SU-DHL-6 (cell line): ENCODE data around the gene SHKBP1.

Source experiments
- H2AFZ ChIP-seq: fragments of 200-600 bp; sonication (generic); 2 replicates; pipeline ENCODE4 v1.6.1; 2014; ENCODE audit warnings: low read depth, mild to moderate bottlenecking, moderate library complexity, mixed read lengths, antibody characterized with exemption, low read length; ENCODE audit not compliant: severe bottlenecking
- H3F3A ChIP-seq: fragments of 200-600 bp; shearing (Covaris generic); 2 replicates; pipeline ENCODE4 v1.6.0; 2016; ENCODE audit warnings: antibody characterized with exemption, mild to moderate bottlenecking; ENCODE audit not compliant: insufficient read depth
- H3K27ac ChIP-seq: fragments of 200-600 bp; sonication (generic); 2 replicates; pipeline ENCODE4 v1.5.1; 2016; ENCODE audit warnings: low read depth, mild to moderate bottlenecking, low read length, moderate library complexity, mixed read lengths
- H3K27me3 ChIP-seq: fragments of 200-600 bp; sonication (generic), shearing (Covaris generic); 2 replicates; pipeline ENCODE4 v1.6.0; 2014; ENCODE audit warnings: mild to moderate bottlenecking, low read length
- H3K36me3 ChIP-seq: fragments of 200-600 bp; sonication (generic); 2 replicates; pipeline ENCODE4 v1.6.1; 2014; ENCODE audit warnings: mild to moderate bottlenecking, low read length, mixed read lengths
- H3K4me2 ChIP-seq: fragments of 300-600, 200-600 bp; shearing (Covaris generic), sonication (generic); 2 replicates; pipeline ENCODE4 v1.6.0; 2014; ENCODE audit warnings: low read length, low read depth, mild to moderate bottlenecking; ENCODE audit not compliant: poor library complexity, severe bottlenecking
- H3K4me3 ChIP-seq: fragments of 200-600 bp; sonication (generic); 2 replicates; pipeline ENCODE4 v1.5.1; 2014; ENCODE audit warnings: antibody characterized with exemption, low read length, mild to moderate bottlenecking, mixed read lengths; ENCODE audit not compliant: insufficient read depth, poor library complexity, severe bottlenecking
- H3K79me2 ChIP-seq: fragments of 200-600 bp; sonication (generic); 2 replicates; pipeline ENCODE4 v1.6.1; 2014; ENCODE audit warnings: mild to moderate bottlenecking, low read length, moderate library complexity; ENCODE audit not compliant: insufficient read depth
- H3K9ac ChIP-seq: fragments of 200-600 bp; sonication (generic); 2 replicates; pipeline ENCODE4 v1.7.0; 2014; ENCODE audit warnings: mild to moderate bottlenecking, low read length
- H3K9me2 ChIP-seq: fragments of 200-600 bp; sonication (generic); replicated peaks from 2 replicates; pipeline ENCODE4 v1.6.1; 2014; ENCODE audit warnings: low read length; ENCODE audit not compliant: insufficient read depth
- H3K9me3 ChIP-seq: fragments of 200-600 bp; sonication (generic); 2 replicates; pipeline ENCODE4 v1.6.1; 2014; ENCODE audit warnings: low read length, mixed read lengths; ENCODE audit not compliant: insufficient read depth
- H4K20me1 ChIP-seq: fragments of 200-600 bp; sonication (generic); 2 replicates; pipeline ENCODE4 v1.6.1; 2014; ENCODE audit warnings: low read depth, mild to moderate bottlenecking, antibody characterized with exemption, low read length, moderate library complexity, mixed read lengths
- CTCF ChIP-seq: fragments of 200-600 bp; sonication (generic); IDR thresholded peaks from one replicate; pipeline ENCODE4 v1.5.1; 2017; ENCODE audit warnings: antibody characterized with exemption, mild to moderate bottlenecking, low read length, moderate library complexity; ENCODE audit not compliant: insufficient read depth, poor library complexity, severe bottlenecking
- EZH2phosphoT487 ChIP-seq: fragments of 200-600 bp; sonication (generic), shearing (Covaris generic); conservative IDR thresholded peaks from 2 replicates; pipeline ENCODE4 v1.6.1; 2018; ENCODE audit warnings: mild to moderate bottlenecking, antibody characterized with exemption, low read length, moderate library complexity, mixed read lengths

Gene SHKBP1

GRCh38 chr19:40610396-40611064 is 33.9 kb downstream of the SHKBP1 start:
- Histone ChIP-seq H3K36me3 (no peaks in the 10 kb centered on the region), H3K9me3 (no peaks in the 10 kb centered on the region), H2AFZ (peak overlapping the region; percentile 53), H3K4me3 (peak overlapping the region; percentile 12), H3K4me2 (peak overlapping the region; percentile 65), H3K79me2 (no peaks in the 10 kb centered on the region), H4K20me1 (no peaks in the 10 kb centered on the region), H3K27me3 (no peaks in the 10 kb centered on the region), H3K27ac (no peak overlapping the region), H3K9me2 (no peaks in the 10 kb centered on the region), H3F3A (peaks cover 11% of the 10 kb centered on the region; the same call in 1 of the 2 replicates), H3K9ac (peak overlapping the region; percentile 51; the same call in 1 of the 2 replicates)
- TF ChIP-seq EZH2phosphoT487 (no peak), CTCF (no peak)

- H3K27me3 ChIP-seq: no peaks in the 10 kb centered on the region
- H3K4me2 ChIP-seq: no peak overlapping the region
- H2AFZ ChIP-seq: no peak overlapping the region
These were observed 34.4 kb downstream of the SHKBP1 start for GRCh38 chr19:40611096-40611495.

DNA sequence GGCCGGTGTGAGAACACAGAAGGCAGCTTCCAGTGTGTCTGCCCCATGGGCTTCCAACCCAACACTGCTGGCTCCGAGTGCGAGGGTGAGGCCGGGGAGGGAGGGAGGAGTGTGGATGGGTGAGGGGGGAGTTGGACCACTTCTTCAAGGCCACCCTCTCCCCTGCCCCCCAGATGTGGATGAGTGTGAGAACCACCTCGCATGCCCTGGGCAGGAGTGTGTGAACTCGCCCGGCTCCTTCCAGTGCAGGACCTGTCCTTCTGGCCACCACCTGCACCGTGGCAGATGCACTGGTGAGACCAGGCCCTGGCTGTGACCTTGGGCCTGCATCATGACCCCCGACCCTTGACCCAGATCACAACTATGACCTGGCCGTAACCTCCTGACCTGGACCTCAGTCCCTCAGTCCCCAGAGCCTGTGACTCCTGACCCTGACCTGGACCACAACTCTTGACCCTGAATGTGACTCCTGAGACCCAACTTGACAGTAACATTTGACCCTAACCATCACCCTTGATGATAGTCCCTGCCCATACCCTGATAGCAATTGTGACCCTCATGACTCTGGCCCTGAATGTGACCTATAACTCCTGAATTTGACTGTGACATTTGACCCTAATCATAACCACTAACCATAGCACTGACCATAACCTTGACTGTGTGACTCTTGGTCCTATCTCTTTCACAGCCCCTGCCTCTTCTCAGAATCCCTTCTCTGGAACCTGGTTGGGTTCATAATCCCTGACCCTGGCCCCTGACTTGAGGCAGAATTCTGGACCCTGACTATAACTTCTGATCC is 35.4 kb downstream of the SHKBP1 start:
- Histone ChIP-seq H4K20me1 (no peaks in the 10 kb centered on the region), H3K9ac (no peak overlapping the region), H3K27me3 (no peaks in the 10 kb centered on the region)

More at GRCh38 chr19:40611096-40611495, 34.4 kb downstream of the SHKBP1 start:
- Histone ChIP-seq H3K79me2 (no peaks in the 10 kb centered on the region), H3K36me3 (no peaks in the 10 kb centered on the region), H4K20me1 (no peaks in the 10 kb centered on the region), H3K9ac (no peak overlapping the region), H3K27ac (no peak overlapping the region), H3K9me2 (no peaks in the 10 kb centered on the region), H3F3A (0 out of 2 replicates have a peak, but pooled peaks cover 6% of the 10 kb centered on the region), H3K4me3 (no peak overlapping the region), H3K9me3 (no peaks in the 10 kb centered on the region)
- no peak for TF ChIP-seq EZH2phosphoT487
- TF ChIP-seq CTCF: no peak

More for the DNA sequence above, 35.4 kb downstream of the SHKBP1 start:
- Histone ChIP-seq H3K9me2 (no peaks in the 10 kb centered on the region), H3K36me3 (no peaks in the 10 kb centered on the region), H3K79me2 (no peaks in the 10 kb centered on the region), H3F3A (0 out of 2 replicates have a peak, but pooled peaks cover 6% of the 10 kb centered on the region), H3K27ac (no peak overlapping the region), H3K9me3 (no peaks in the 10 kb centered on the region), H3K4me3 (no peak overlapping the region), H2AFZ (no peak overlapping the region), H3K4me2 (no peak overlapping the region)
- TF ChIP-seq CTCF (no peak), EZH2phosphoT487 (no peak)
